HK-2 (cell line): ENCODE data around the gene CD300LD.
A peak's percentile ranks its signal among the peaks of the same experiment; 100 is the strongest.
"Not testable (repeated sequence)": the region's sequence is repeated elsewhere in the genome, so short reads cannot be mapped to it uniquely, and the experiment has no call there.

ENCODE experiments used
- DNase-seq: peaks from one replicate; pipeline ENCODE4 v3.0.0-alpha.2; 2018; ENCODE audit not compliant: unreplicated experiment

CD300LD gene

DNA sequence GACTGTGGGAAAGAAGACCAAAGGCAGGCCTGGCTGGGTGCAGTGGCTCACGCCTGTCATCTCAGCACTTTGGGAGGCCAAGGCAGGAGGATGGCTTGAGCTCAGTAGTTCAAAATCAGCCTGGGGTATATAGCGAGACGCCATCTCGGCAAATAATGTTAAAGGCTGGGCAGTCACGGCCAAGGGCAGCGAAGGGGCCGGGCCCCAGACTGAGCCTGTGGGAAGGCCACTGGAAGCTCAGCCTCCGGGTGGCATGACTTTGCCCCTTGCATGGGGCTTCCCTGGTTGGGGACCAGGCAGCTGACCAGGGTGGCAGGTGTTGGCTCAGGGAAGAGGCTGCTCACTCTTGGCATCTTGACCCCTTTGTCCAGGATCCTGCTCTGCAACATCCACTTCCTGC lies 14.0 kb upstream of the CD300LD start:
- DNase-seq: no peak

DNA sequence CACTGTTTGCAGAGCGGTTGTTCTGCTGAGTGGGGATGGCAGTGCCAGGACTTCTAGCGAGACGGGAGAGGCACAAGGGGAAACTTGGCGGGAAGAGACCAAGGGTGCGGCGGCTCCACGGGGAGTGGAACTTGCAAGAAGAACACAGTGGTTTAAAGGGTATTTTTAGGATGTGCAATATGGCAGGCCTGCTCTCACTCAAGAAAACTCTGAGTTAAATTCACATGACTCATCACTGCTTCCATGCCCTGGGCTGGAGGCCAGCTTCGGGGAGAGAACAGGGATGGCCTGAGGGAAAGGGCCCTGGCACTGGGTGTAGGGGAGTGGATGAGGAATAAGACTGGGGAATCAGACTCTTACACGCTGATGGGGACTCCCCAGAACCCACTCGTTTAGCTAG lies 13.3 kb upstream of the CD300LD start:
- DNase-seq: peak; percentile 31

DNA sequence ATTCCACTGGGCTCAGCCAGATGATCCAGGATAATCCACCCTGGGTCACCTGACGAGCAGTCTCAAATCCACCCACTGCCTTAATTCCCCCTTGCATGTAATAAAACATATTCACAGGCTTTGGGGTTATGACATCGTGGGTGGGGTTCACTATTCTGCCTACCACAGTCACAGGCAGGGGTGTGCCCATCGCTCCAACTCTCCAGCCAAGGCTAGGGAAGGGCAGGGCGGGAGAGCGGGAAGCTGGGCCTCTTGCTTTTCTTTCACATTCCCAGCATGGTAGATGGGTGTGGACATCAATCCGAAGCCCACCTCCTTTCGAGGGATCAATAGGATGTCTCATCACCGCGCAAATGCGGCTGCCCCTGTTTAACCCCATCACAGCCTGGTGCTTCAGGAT lies 12.7 kb upstream of the CD300LD start:
- no peak for DNase-seq

DNA sequence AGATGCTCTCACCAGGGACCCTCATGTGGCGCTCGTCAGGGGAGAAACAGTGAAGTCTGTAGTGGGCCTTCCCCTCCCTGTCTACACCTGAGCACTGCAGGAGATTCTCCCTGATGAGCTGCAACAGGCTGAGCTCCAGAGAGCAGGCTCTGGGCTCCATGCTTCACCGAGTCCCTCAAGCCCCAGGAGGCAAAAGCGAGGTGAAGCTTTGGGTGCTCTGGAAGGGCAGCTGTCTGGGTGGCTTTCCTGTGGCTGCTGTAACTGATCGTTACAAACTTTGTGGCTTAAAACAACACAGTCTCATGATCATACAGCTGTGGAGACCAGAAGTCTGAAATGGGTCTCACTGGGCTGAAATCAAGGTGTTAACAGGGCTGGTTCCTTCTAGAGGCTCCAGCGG lies 12.1 kb upstream of the CD300LD start:
- DNase-seq: no peak

DNA sequence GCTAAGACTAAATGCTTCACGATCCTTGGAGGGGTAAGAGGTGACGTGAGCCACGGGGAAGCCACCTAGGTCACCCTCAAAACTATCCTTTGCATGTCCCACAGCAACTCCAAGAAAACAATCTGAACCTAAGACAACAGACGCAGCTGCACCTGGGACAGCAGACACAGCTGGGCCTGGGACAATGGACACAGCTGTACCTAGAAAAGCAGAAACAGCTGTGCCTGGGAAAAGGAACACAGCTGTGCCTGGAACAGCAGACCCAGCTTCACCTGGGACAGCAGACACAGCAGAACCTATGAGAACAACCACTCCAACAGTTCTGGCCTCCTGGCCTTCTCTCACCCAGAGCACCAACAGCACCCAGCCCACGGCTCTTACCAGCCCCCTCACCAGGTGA lies 11.7 kb upstream of the CD300LD start:
- no peak for DNase-seq

DNA sequence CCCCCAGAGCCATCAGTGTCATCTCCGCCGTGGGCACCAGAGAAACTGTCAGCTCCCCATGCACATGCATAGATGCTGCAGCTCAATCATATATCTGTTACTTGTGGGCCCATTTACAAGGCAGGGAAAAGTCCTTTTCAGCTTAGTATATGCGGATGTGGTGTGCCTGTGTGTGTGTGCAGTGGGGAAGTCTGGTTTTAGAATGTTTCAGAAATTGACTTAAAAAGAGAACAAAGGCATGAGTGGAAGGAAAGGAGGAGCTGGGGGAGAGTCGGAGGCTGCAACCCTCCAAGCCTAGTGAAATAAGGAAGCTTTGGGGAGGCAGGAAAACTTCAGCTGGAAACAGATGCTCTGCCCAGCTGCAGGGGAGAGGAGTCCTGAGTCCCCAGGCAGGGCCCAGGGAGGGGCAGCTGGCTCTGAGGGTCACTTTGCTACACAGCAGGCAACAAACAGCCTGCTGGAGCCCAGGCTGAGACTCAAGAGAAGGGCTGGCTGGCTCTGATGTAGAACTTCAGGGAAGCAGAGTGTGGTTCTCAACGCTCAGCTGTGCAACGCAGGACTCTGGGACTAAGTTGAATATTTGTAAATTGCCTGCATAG lies 11.1 kb upstream of the CD300LD start:
- no peak for DNase-seq

DNA sequence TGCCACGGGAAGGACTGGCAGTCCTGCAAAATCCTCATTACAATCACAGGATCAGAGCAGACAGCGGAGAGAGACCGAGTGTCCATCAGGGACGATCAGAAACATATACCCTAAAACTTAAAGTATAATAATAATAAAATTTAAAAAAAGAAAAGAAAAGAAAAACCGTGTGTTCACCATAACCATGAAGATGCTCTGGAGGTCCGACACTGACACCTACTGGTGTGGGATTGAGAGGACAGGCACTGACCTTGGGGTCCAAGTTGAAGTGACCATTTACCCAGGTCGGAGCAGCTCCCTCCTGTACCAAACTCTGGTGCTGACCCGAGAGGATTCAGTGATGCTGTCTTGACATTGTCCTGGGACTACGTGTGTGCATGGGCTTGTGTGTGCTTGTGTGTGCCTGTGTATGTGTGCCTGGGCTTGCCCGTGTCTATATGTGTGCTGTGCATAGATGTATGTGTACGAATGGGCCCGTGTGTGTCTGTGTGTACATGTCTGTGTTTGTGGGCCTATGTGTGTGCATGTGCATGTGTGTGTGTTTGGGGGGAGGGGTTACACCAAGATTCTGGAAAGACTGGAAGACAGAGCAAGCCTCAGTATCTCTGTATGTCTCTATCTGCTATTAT lies 10.0 kb upstream of the CD300LD start:
- peak; percentile 34 for DNase-seq

DNA sequence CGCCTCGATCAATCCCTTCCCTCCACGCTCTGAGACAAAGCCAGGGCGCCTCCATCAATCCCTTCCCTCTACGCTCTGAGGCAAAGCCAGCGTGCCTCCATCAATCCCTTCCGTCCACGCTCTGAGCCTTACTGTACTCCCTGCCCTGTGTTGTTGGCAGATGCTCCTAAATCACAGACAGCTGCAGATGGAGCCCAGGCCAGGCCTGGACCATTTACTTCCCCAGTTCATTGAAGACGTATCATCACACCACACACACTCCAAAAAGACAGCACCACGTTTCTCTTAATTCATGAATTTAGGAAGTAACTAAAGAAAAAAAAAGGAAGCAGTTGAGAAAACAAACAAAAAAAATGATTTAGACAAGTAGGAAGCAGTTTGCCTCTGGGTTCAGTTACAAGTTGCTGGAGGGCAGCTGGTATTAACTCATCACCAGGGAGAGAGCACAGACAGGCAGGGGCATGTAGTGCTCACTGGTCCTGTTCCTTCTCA lies 7.4 kb upstream of the CD300LD start:
- no peak for DNase-seq

DNA sequence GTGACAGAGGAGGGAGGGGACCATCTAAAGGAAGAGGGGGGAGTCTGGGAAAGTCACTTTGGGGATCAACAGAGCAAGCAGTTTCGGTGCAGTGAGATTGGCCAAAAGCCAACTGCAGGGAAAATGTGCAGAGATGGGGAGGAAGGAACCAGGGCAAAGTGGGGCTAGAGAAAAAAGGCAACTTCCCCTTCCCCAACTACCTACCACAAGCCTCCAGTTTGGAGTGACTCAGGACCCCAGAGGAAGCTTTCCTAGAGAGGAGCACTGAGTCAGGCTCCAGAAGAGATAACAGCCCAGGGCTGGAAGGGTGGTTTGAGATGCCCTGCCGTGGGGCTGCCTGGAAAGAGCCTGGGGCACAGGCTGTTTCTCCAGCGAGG lies 6.9 kb upstream of the CD300LD start:
- DNase-seq: no peak

DNA sequence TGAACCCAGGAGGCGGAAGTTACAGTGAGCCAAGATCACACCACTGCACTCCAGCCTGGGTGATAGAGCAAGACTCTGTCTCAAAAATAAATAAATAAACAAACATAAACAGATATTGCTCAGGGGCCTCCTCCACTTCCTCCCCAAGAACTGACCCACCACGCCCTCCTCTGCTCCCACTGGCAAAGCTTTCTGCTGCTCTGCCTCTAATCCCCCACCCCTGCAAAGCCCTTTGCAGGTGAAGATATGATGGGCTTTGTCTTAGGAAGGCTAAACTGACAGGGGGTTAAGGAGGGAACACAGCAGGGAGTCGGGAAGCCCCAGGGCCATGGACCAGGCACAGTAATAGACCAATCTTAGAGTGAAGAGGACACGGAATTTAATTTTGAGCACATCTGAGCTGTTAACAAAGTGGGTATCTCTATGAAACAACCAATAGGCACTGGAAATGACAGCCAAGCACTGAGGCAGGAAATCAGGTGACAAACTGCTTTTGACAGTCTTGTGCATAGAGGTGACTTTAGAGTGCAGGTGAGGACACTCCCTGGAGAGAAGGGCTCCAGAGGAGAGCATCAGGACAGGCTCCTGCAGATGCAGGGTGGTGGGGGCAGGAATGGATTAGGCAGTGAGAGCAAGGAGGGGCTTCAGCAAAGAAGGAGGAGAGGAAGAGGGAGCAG lies 6.4 kb upstream of the CD300LD start:
- DNase-seq: no peak

DNA sequence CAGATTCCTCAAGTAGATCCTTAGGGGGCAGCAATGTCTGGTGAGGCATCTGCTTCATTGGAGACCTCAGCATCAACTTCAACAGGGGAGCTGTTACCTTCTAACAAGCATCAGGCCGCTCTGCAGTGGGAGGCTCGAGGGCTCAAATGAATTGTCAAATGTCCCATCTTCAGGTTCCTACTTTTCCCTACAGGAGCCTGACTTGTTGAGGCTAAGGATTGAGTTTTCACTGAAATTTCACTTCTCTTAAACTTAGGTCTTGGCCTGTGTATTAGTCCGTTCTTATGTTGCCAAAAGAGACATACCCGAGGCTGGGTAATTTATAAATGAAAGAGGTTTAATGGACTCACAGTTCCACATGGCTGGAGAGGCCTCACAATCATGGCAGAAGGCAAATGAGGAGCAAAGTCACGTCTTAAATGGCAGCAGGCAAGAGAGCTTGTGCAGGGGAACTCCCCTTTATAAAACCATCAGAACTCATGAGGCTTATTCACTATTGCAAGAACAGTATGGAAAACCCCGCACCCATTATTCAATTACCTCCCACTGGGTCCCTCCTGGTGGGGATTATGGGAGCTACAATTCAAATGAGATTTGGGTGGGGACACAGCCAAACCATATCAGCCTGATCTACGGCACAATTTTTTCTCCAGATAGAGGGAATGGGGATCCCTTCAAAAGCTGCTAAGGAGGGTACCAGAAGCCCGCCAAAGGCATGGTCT lies 5.1 kb upstream of the CD300LD start:
- DNase-seq: no peak

DNA sequence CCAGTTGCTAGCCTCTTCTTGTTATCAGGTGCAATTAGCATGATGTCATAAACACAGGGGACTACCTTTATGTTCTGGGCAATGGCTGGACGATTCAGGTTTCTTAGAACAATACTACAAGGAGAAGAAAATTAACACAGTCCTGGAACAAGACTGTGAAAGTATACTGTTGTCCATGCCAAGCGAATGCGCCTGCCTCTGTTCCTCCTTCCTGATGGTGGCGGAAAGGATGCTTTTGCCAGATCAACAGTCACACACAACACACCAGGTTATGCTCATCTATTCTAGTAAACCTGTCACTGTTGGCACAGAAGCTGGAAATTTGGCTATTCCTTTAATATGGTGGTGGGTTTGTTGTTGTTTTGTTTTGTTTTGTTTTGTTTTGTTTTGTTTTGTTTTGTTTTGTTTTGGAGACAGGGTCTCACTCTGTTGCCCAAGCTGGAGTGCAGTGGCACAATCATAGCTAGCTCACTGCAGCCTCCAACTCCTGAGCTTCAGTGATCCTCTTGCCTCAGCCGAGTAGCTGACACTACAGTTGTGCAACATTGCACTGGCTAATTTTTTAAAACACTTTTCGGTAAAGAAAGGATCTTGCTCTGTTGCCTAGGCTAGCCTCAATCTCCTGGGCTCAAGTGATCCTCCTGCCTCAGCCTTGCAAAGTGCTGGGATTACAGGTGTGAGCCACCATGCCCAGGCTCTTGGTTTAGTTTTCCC lies 3.1 kb upstream of the CD300LD start:
- DNase-seq: no peak

DNA sequence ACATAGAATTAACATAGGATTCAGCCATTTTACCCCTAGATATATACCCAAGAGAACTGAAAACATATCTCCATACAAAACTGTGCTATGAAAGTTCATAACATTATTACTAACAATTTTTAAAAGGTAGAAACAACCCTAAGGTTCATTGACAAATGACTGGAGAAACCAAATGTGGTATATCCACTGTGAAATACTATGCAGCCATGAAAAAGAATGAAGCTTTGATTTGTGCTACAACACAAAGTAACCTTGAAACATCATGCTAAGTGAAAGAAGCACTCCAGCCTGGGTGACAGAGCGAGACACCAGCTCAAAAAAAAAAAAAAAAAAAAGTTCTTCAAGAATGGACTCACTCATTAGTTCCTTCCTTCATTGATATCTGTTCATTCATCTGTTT lies 580 bp downstream of the CD300LD start:
- no peak for DNase-seq

DNA sequence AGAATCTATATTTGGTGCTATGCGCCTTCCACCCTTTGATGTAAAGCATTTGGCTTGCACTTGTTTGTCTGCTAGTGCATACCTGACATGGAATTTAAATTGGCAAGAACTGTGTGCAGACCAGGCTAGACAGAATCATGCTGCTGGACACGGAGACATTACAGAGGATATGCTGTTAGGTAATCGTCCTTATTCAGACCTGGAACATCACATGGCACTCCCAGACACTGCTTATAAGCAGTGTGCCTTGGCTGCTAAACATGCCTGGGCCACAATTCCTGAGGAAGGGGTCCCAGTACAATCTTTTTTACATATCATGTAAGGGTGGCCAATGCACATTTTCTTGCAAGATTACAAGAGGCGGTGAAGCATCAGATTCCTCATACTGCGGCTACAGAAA lies 6.4 kb downstream of the CD300LD start:
- no peak for DNase-seq

DNA sequence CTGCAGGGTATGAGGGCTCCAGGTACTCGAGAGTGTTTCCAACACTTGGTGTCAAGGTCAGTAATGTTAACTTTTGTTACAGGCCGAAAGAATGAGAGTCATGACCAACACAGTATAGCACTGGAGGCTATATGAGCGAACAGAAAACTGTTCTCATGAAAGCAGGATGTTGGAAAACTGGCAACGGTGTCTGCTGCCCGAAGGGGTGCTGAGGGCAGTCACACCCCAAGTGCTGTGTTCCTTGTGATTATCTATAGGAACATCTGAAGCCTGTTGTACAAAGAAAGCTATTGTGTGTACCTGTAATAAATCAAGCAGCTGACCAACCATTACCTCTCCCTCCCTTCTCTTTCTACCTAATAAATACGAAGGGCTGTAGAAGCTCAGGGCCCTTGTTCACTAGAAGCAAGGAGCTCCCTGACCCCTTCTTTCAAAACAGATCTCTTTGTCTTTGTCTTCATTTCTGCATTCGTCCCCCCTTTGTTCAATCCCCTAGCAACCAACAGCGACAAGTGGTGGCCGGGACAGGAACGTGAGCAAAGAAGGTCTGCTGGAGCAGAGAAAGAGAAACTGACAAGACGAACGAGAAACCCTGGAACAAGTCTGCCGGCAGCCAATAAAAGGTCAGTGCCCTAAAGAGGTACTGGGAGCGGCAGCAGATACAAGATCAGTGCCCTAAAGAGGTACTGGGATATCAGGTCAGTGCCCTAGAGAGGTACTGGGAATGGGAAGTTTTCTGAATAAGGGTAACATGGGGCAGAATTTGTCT lies 7.6 kb downstream of the CD300LD start:
- no peak for DNase-seq

DNA sequence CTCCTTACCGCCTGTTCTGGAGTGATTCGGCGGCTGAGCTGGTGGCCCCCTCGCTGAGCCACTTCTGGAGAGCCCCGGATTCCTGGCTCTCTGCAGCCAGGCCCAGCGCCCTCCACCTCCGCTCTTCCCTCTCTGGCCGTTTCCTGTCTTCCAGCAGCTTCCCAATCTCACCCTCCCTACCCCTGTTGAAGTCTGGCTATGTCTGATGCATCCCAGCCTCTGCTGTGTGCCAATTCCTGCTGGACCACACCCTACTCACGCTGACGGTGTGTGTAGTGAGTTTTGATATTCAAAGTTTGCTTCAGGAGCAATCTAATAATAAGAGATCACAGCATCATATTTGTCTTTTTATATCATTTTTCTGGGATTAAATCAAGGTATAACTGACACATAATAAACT lies 9.4 kb downstream of the CD300LD start:
- DNase-seq: no peak

DNA sequence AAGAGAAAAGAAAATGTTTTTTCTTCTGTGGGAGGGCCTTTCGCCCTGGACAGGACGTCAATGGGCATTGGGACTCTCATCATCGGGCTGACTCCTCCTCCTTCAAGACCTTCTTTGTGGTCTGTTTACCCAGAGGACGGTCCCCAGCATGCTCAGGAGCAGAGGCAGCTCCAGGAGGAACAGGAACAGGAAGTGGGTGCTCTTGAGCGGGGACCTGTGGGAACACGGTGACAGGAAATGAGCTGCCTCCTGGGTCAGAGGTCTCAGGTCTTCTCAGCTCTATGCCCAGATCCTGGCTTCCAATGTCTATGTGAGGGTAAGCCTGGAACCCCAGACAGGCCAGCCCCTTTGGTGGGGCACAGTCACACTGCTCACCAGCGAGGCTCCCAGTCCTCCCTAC lies 12.2 kb downstream of the CD300LD start:
- no peak for DNase-seq

DNA sequence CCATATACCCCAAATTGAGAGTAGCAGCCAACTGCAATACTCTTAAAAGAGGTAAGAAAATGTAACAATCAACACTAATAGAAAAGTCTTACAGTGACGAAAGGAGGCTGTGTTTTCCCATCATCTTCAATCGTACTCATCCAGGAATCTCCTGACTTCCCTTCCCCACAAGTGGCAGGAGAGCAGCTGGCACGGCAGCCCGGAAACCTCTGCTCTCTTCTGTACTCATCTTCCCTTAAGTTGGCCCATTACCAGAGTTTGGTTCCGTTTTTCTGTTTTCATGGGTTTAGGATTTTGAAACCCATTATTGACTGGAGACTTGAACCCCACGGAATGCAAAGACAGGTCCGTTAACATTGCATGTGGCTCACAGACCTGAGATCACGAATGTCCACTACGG lies 13.1 kb downstream of the CD300LD start:
- no peak for DNase-seq

DNA sequence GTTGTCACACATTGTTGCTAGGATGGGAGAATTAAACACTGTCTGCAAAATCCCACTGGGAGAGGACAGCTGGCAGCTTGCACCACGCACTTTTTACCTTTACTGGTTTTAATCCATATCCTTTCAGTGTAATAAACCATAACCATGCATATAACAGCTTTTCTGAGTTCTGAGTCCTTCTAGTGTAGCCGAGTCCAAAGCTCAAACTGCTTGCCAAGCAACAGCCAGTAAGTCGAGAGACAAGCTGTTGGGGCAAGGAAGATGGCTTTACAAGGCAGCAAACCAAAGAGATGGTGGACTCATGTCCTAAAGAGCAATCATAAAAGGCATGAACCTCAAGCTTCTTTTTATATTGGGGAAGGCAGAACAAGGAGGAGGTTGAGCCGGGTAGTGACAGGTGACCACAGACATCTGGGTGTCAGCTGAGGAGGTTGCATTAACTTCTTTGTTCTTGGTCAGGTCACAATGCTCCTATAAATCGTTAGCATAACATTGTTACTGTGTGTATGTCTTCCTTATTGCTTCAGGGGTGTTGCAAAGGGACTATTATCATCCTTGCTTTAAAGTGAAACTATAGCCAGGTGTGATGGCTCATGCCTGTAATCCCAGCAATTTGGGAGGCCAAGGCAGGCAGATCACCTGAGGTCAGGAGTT lies 17.5 kb downstream of the CD300LD start:
- DNase-seq: no peak

DNA sequence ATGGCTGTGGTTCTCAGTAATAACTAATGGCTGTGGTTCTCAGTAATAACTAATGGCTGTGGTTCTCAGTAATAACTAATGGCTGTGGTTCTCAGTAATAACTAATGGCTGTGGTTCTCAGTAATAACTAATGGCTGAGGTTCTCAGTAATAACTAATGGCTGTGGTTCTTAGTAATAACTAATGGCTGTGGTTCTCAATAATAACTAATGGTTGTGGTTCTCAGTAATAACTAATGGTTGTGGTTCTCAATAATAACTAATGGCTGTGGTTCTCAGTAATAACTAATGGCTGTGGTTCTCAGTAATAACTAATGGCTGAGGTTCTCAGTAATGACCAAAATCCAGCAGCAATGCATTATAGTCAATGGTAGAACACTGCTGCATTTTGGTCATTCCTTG lies 18.4 kb downstream of the CD300LD start:
- DNase-seq: not testable (repeated sequence)

DNA sequence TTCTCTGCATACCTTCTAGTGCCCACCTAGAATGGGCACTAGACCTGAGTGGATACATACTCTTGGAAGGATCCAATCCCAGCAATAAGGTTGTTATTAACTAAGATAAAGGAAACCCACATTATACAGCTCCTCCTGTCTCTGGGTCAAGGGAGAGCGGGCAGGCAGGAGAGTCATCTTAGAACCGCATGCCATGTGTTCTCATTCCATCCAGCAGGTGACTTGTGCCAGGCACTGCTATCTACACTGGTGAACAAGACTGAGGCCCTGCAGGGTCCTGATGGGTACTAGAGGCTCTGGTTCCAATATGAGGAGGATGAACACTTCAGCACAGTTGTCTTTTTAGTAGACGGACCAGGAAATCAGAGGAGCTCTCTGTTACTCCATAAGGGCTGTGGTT lies 18.9 kb downstream of the CD300LD start:
- DNase-seq: no peak
